Trophoblast cell (in vitro differentiated cells and primary cell): ENCODE data around the gene ST6GALNAC3.

Source experiments
- DNase-seq, 2 donors: peaks; one replicate each; pipeline ENCODE4 v3.0.0-alpha.2; 2016
- H2AFZ ChIP-seq: 2 replicates; pipeline ENCODE4 v1.6.1; 2013; ENCODE audit warnings: low read length, moderate library complexity, mild to moderate bottlenecking; ENCODE audit not compliant: insufficient read depth, poor library complexity
- H2AK5ac ChIP-seq: 2 replicates; pipeline ENCODE4 v1.6.1; 2013; ENCODE audit warnings: mild to moderate bottlenecking, low read length
- H2BK120ac ChIP-seq: 2 replicates; pipeline ENCODE4 v1.6.1; 2013; ENCODE audit warnings: low read length, mild to moderate bottlenecking, moderate library complexity; ENCODE audit not compliant: insufficient read depth, poor library complexity
- H2BK12ac ChIP-seq: 2 replicates; pipeline ENCODE4 v1.6.1; 2013; ENCODE audit warnings: mild to moderate bottlenecking, low read length, moderate library complexity
- H2BK5ac ChIP-seq: 2 replicates; pipeline ENCODE4 v1.6.1; 2013; ENCODE audit warnings: low read length, low read depth, moderate library complexity, mild to moderate bottlenecking; ENCODE audit not compliant: poor library complexity
- H3K14ac ChIP-seq: 2 replicates; pipeline ENCODE4 v1.6.1; 2013; ENCODE audit warnings: mild to moderate bottlenecking, low read length
- H3K18ac ChIP-seq: 2 replicates; pipeline ENCODE4 v1.6.1; 2013; ENCODE audit warnings: mild to moderate bottlenecking, low read length
- H3K23ac ChIP-seq: 2 replicates; pipeline ENCODE4 v1.6.1; 2013; ENCODE audit warnings: low read length
- H3K27ac ChIP-seq: 2 replicates; pipeline ENCODE4 v1.5.1; 2013; ENCODE audit warnings: low read depth, mild to moderate bottlenecking, inconsistent platforms, low read length, moderate library complexity
- H3K27me3 ChIP-seq: 2 replicates; pipeline ENCODE4 v1.6.1; 2013; ENCODE audit warnings: inconsistent platforms, mild to moderate bottlenecking, low read length, moderate library complexity; ENCODE audit not compliant: insufficient read depth
- H3K36me3 ChIP-seq, 2 experiments: 1 replicate in 1 of 2; 2 replicates in 1 of 2; pipeline ENCODE4 v1.6.1; 2013; ENCODE audit warnings: low read length in 2 of 2, mild to moderate bottlenecking in 2 of 2, moderate library complexity in 1 of 2; ENCODE audit not compliant: insufficient read depth in 2 of 2, control insufficient read depth in 1 of 2
- H3K4ac ChIP-seq: 2 replicates; pipeline ENCODE4 v1.6.1; 2013; ENCODE audit warnings: low read depth, mild to moderate bottlenecking, low read length, moderate library complexity
- H3K4me1 ChIP-seq, 2 experiments: 1 replicate in 1 of 2; 2 replicates in 1 of 2; pipeline ENCODE4 v1.6.1; 2013; ENCODE audit warnings: low read length in 2 of 2, mild to moderate bottlenecking in 2 of 2, moderate library complexity in 1 of 2; ENCODE audit not compliant: insufficient read depth in 2 of 2, control insufficient read depth in 1 of 2
- H3K4me2 ChIP-seq: 2 replicates; pipeline ENCODE4 v1.6.1; 2013; ENCODE audit warnings: inconsistent platforms, mild to moderate bottlenecking, low read length, moderate library complexity
- H3K4me3 ChIP-seq: 2 replicates; pipeline ENCODE4 v1.5.1; 2013; ENCODE audit warnings: mild to moderate bottlenecking, low read depth, low read length, inconsistent platforms
- H3K79me1 ChIP-seq: one replicate; pipeline ENCODE4 v1.6.1; 2013; ENCODE audit warnings: low read length
- H3K79me2 ChIP-seq: 2 replicates; pipeline ENCODE4 v1.6.1; 2013; ENCODE audit warnings: low read length, mild to moderate bottlenecking; ENCODE audit not compliant: control insufficient read depth, insufficient read depth, poor library complexity
- H3K9ac ChIP-seq: 2 replicates; pipeline ENCODE4 v1.6.1; 2013; ENCODE audit warnings: mild to moderate bottlenecking, low read length
- H3K9me3 ChIP-seq: 2 replicates; pipeline ENCODE4 v1.6.1; 2013; ENCODE audit warnings: low read depth, mild to moderate bottlenecking, control low read depth, inconsistent platforms, low read length; ENCODE audit not compliant: insufficient read depth
- H4K12ac ChIP-seq: 2 replicates; pipeline ENCODE4 v1.6.1; 2013; ENCODE audit warnings: low read depth, mild to moderate bottlenecking, low read length, moderate library complexity
- H4K8ac ChIP-seq: 2 replicates; pipeline ENCODE4 v1.6.1; 2013; ENCODE audit warnings: low read depth, mild to moderate bottlenecking, low read length, moderate library complexity
- H4K91ac ChIP-seq: one replicate; pipeline ENCODE4 v1.6.1; 2013; ENCODE audit warnings: low read depth, mild to moderate bottlenecking, low read length, moderate library complexity
- WGBS: extraction: QIAGEN DNeasy Blood & Tissue Kit; methylation state at CpG from one replicate; pipeline ENCODE4 v1.1.7; 2013; ENCODE audit warnings: missing lambda C conversion rate; ENCODE audit not compliant: insufficient read length, insufficient coverage; ENCODE audit errors: extremely low coverage; 5-methylcytosine and 5-hydroxymethylcytosine counted together

ST6GALNAC3 gene

DNA sequence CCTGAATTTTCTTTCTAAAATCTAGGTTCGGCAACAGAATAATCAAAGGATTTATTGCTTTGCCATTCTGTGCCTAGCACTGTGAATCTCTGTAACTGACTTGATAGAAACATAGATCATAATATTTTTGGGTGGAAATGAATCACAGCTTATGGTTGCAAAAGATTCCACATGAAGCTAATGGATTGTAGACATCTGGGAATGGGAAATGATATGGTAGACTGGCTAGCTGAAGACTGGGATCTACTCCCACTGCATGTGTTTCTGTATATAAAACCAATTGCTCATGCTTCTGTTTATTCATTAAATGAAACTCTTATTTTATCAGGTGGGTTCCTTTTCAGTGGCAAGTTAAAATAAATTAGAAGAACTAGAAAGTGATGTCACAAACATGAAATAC lies 395.6 kb downstream of the ST6GALNAC3 start:
- Histone ChIP-seq H3K4me3 (no peak overlapping the region), H3K4me2 (no peak overlapping the region), H4K12ac (no peak overlapping the region), H3K79me1 (no peaks in the 10 kb centered on the region), H2AFZ (no peak overlapping the region), H2BK12ac (no peak overlapping the region), H3K27me3 (no peaks in the 10 kb centered on the region), H3K4ac (no peak overlapping the region), H2BK120ac (no peak overlapping the region), H3K14ac (no peak overlapping the region), H2BK5ac (no peak overlapping the region), H3K4me1 (no peaks in the 10 kb centered on the region), H3K9me3 (no peaks in the 10 kb centered on the region), H3K27ac (no peak overlapping the region), H3K36me3 (no peaks in the 10 kb centered on the region), H3K9ac (no peak overlapping the region), H2AK5ac (no peak overlapping the region), H4K91ac (no peak overlapping the region), H4K8ac (no peak overlapping the region), H3K23ac (no peak overlapping the region), H3K79me2 (no peaks in the 10 kb centered on the region), H3K18ac (no peak overlapping the region)
- WGBS = no CpG with 5 or more reads among the region's 1 CpG
- no peak for DNase-seq

GRCh38 chr1:76471536-76471935 lies 397.0 kb downstream of the ST6GALNAC3 start:
- no peak overlapping the region for H2BK5ac ChIP-seq
- no peak overlapping the region for H3K4me2 ChIP-seq
- H2AK5ac ChIP-seq = no peak overlapping the region
- no peak overlapping the region for H4K8ac ChIP-seq
- H4K91ac ChIP-seq = no peak overlapping the region
- no peak overlapping the region for H3K9ac ChIP-seq
- H3K27ac ChIP-seq = no peak overlapping the region
- H4K12ac ChIP-seq = no peak overlapping the region
- no peak overlapping the region for H3K4me3 ChIP-seq
- no peaks in the 10 kb centered on the region for H3K9me3 ChIP-seq
- H3K79me1 ChIP-seq = no peaks in the 10 kb centered on the region
- H3K4ac ChIP-seq = no peak overlapping the region
- H3K14ac ChIP-seq = no peak overlapping the region
- H2BK120ac ChIP-seq = no peak overlapping the region
- no peaks in the 10 kb centered on the region for H3K36me3 ChIP-seq
- H2AFZ ChIP-seq = no peak overlapping the region
- H3K27me3 ChIP-seq = no peaks in the 10 kb centered on the region
- H2BK12ac ChIP-seq = no peak overlapping the region
- no peak for DNase-seq
- H3K23ac ChIP-seq = no peak overlapping the region
- H3K18ac ChIP-seq = no peak overlapping the region
- no peaks in the 10 kb centered on the region for H3K79me2 ChIP-seq
- no peaks in the 10 kb centered on the region for H3K4me1 ChIP-seq

GRCh38 chr1:76473591-76473990 lies 399.0 kb downstream of the ST6GALNAC3 start:
- H3K4me1 ChIP-seq = no peaks in the 10 kb centered on the region
- no CpG with 5 or more reads among the region's 1 CpG for WGBS
- no peak overlapping the region for H3K23ac ChIP-seq
- H3K14ac ChIP-seq = no peak overlapping the region
- H3K4me3 ChIP-seq = no peak overlapping the region
- no peak overlapping the region for H4K8ac ChIP-seq
- H2BK12ac ChIP-seq = no peak overlapping the region
- no peak overlapping the region for H3K27ac ChIP-seq
- no peak overlapping the region for H3K9ac ChIP-seq
- H2BK120ac ChIP-seq = no peak overlapping the region
- H2AK5ac ChIP-seq = no peak overlapping the region
- H3K79me2 ChIP-seq = no peaks in the 10 kb centered on the region
- no peak overlapping the region for H2AFZ ChIP-seq
- H3K9me3 ChIP-seq = no peaks in the 10 kb centered on the region
- no peak overlapping the region for H4K12ac ChIP-seq
- no peak overlapping the region for H3K18ac ChIP-seq
- H4K91ac ChIP-seq = no peak overlapping the region
- H3K4ac ChIP-seq = no peak overlapping the region
- no peak for DNase-seq
- no peak overlapping the region for H3K4me2 ChIP-seq
- no peaks in the 10 kb centered on the region for H3K36me3 ChIP-seq
- no peaks in the 10 kb centered on the region for H3K27me3 ChIP-seq
- no peaks in the 10 kb centered on the region for H3K79me1 ChIP-seq
- H2BK5ac ChIP-seq = no peak overlapping the region

- Histone ChIP-seq H3K4me1 (no peaks in the 10 kb centered on the region), H3K27me3 (no peaks in the 10 kb centered on the region), H3K23ac (no peak overlapping the region), H3K14ac (no peak overlapping the region), H4K91ac (no peak overlapping the region), H3K9ac (no peak overlapping the region), H2AK5ac (no peak overlapping the region), H2BK12ac (no peak overlapping the region), H3K4ac (no peak overlapping the region), H4K8ac (no peak overlapping the region), H3K4me3 (no peak overlapping the region), H3K79me2 (no peaks in the 10 kb centered on the region), H2BK120ac (no peak overlapping the region), H3K9me3 (no peaks in the 10 kb centered on the region), H2AFZ (no peak overlapping the region), H3K79me1 (no peaks in the 10 kb centered on the region), H3K4me2 (no peak overlapping the region), H4K12ac (no peak overlapping the region), H3K18ac (no peak overlapping the region), H3K36me3 (no peaks in the 10 kb centered on the region), H2BK5ac (no peak overlapping the region), H3K27ac (no peak overlapping the region)
- no peak for DNase-seq
- WGBS = no CpG with 5 or more reads among the region's 4 CpGs
Measured at GRCh38 chr1:76474922-76475321, 400.4 kb downstream of the ST6GALNAC3 start.

DNA sequence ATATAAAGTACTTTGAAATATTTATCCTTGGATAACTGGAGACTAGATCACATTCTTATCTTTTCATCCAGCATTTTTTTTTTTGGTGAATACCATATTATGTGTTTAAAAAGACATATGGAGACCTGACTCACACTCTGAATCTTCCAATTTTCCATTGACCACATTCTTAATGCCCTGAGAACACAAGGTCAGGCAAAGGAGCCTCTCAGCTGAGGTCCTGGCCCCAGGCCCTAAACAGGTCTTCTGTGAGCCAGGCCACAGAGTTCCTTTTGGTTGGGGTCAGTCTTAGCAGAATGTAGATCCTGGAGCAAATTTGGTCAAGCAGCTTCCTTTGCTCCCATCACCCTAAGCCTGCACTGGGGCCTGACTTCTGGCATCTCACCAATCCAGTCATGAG lies 402.6 kb downstream of the ST6GALNAC3 start:
- no peak overlapping the region for H3K4me2 ChIP-seq
- no peaks in the 10 kb centered on the region for H3K79me1 ChIP-seq
- H3K9me3 ChIP-seq = no peaks in the 10 kb centered on the region
- DNase-seq = no peak
- no peak overlapping the region for H2BK5ac ChIP-seq
- no peak overlapping the region for H4K8ac ChIP-seq
- H3K36me3 ChIP-seq = no peaks in the 10 kb centered on the region
- no peak overlapping the region for H3K4me3 ChIP-seq
- H2BK120ac ChIP-seq = no peak overlapping the region
- H3K23ac ChIP-seq = no peak overlapping the region
- no peaks in the 10 kb centered on the region for H3K27me3 ChIP-seq
- H3K27ac ChIP-seq = no peak overlapping the region
- H4K91ac ChIP-seq = no peak overlapping the region
- no peak overlapping the region for H3K9ac ChIP-seq
- H3K18ac ChIP-seq = no peak overlapping the region
- no peak overlapping the region for H2AK5ac ChIP-seq
- H3K14ac ChIP-seq = no peak overlapping the region
- no peak overlapping the region for H3K4ac ChIP-seq
- H2AFZ ChIP-seq = no peak overlapping the region
- no peaks in the 10 kb centered on the region for H3K79me2 ChIP-seq
- no peak overlapping the region for H4K12ac ChIP-seq
- H3K4me1 ChIP-seq = no peaks in the 10 kb centered on the region
- no peak overlapping the region for H2BK12ac ChIP-seq
